Gastroesophageal sphincter (tissue), 4 donors: ENCODE measurements around the gene LNX1. TPM values are rescaled to one million over a fixed set of nuclear protein-coding genes. Genes with fewer than 3 reads are reported as not detected.

ENCODE experiments used
- ATAC-seq: fragments of 150-250 bp; one replicate; pipeline ENCODE4 v1.9.1; 2016; ENCODE audit warnings: mild to moderate bottlenecking, moderate library complexity
- H3K27ac ChIP-seq, 4 donors: fragments of 200-600 bp; sonication (generic) in 3 of 4; 1 replicate in 3 of 4; 2 replicates in 1 of 4; pipeline ENCODE4 v1.5.1; 2016 to 2019
- H3K27me3 ChIP-seq: fragments of 200-600 bp; sonication (generic); one replicate; pipeline ENCODE4 v1.5.1; 2019
- H3K36me3 ChIP-seq, 2 donors: fragments of 200-600 bp; sonication (generic); one replicate each; pipeline ENCODE4 v1.5.1; 2019; ENCODE audit warnings: control low read depth in 1 of 2
- H3K4me1 ChIP-seq, 3 donors: fragments of 200-600 bp; sonication (generic); 1 replicate in 2 of 3; 2 replicates in 1 of 3; pipeline ENCODE4 v1.5.1; 2016 to 2019; ENCODE audit warnings: control low read depth in 2 of 3
- H3K4me3 ChIP-seq, 2 donors: fragments of 200-600 bp; sonication (generic); one replicate each; pipeline ENCODE4 v1.5.1; 2019; ENCODE audit warnings: mild to moderate bottlenecking in 1 of 2, moderate library complexity in 1 of 2
- H3K9me3 ChIP-seq, 3 donors: fragments of 200-600 bp; sonication (generic); one replicate each; pipeline ENCODE4 v1.5.1; 2017 to 2019; ENCODE audit warnings: control low read depth in 2 of 3
- EP300 ChIP-seq: sonication (generic); formaldehyde crosslinking; IDR thresholded peaks from one replicate; pipeline ENCODE4 v1.6.1; 2017; ENCODE audit warnings: antibody characterized with exemption, mild to moderate bottlenecking
- POLR2A ChIP-seq, 2 donors: fragments of 450-650 bp; IDR thresholded peaks; one replicate each; pipeline ENCODE4 v1.6.1; 2017; ENCODE audit warnings: antibody characterized with exemption in 2 of 2, mild to moderate bottlenecking in 2 of 2, moderate library complexity in 1 of 2
- POLR2AphosphoS5 ChIP-seq: sonication (generic); formaldehyde crosslinking; IDR thresholded peaks from one replicate; pipeline ENCODE4 v1.6.1; 2017; ENCODE audit warnings: antibody characterized with exemption
- WGBS, 2 donors: methylation state at CpG; one replicate each; pipeline ENCODE4 v1.1.5; 2018; ENCODE audit warnings: low coverage in 1 of 2; 5-methylcytosine and 5-hydroxymethylcytosine counted together
- total RNA-seq, 4 donors: library from RNA; depleted of rRNA; stranded (reverse); fragments of >200 nt; gene quantifications; one replicate each; pipeline ENCODE4 v1.1.0, GENCODE V29; 2016
- TF ChIP-seq, protein P1 (sequence below), 4 experiments: fragments of 200-600 bp in 2 of 4; fragments of 450-650 bp in 2 of 4; sonication (generic) in 1 of 4; IDR thresholded peaks; one replicate each; pipeline ENCODE4 v1.5.1; 2017 to 2019; ENCODE audit warnings: antibody characterized with exemption in 4 of 4, mild to moderate bottlenecking in 2 of 4, moderate library complexity in 2 of 4

Gene LNX1
- total RNA-seq, 4 donors from 2014 or later: 2.6 to 13.6 (median 7.2) TPM

DNA sequence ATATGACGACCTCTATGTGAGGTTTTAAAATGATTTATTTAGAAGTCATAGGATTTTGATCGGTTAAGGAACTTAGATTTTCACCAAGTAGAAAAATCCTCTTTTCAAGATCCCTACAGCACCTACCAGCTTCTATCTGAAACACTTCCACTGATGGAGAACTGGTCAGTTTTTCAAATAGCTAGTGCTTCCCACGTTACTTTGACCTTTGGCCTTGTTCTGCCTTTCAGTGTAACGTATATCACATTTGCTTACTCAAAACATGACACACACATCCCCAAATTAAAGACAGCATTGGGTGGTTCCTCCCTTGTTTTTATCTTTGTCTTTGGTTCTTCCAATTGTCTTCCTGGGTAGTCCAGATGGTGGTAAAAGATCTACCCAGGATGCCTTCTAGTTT lies 6.6 kb downstream of the LNX1 start:
- H3K9me3 ChIP-seq: no peaks in the 10 kb centered on the region
- no peak overlapping the region for H3K4me3 ChIP-seq
- no peaks in the 10 kb centered on the region for H3K36me3 ChIP-seq
- WGBS, 2 donors: 77 to 81% methylated on average over 4 of the region's 4 CpGs
- no peak for ATAC-seq
- no peak for TF ChIP-seq EP300
- no peak for TF ChIP-seq POLR2AphosphoS5
- TF ChIP-seq, protein P1, sequence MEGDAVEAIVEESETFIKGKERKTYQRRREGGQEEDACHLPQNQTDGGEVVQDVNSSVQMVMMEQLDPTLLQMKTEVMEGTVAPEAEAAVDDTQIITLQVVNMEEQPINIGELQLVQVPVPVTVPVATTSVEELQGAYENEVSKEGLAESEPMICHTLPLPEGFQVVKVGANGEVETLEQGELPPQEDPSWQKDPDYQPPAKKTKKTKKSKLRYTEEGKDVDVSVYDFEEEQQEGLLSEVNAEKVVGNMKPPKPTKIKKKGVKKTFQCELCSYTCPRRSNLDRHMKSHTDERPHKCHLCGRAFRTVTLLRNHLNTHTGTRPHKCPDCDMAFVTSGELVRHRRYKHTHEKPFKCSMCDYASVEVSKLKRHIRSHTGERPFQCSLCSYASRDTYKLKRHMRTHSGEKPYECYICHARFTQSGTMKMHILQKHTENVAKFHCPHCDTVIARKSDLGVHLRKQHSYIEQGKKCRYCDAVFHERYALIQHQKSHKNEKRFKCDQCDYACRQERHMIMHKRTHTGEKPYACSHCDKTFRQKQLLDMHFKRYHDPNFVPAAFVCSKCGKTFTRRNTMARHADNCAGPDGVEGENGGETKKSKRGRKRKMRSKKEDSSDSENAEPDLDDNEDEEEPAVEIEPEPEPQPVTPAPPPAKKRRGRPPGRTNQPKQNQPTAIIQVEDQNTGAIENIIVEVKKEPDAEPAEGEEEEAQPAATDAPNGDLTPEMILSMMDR (IDR thresholded peaks at IDR 0.05): no peak
- TF ChIP-seq POLR2A (IDR thresholded peaks at IDR 0.05): no peak
- H3K27me3 ChIP-seq: no peaks in the 10 kb centered on the region
- H3K4me1 ChIP-seq: no peaks in the 10 kb centered on the region
- H3K27ac ChIP-seq: no peak overlapping the region

DNA sequence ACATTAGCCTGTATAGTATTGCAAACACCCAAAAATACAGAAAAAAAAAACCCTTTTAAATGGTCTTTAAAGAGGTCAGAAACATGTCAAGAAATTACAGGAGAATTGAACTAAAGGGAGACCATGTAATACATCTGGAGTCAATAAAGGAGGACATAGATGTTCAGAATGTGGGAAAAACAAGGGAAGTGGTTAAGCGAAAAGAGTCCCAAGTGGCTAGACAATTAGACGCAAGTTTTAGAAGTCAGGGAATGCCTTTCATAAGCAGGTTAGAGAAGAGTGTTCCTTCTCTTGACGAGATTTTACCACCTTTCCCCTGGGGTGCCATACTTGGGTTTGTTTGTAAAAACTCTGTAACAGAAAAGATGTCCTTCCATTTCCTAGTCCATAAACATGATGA lies 7.8 kb downstream of the LNX1 start:
- no peak overlapping the region for H3K27ac ChIP-seq
- no peak overlapping the region for H3K4me3 ChIP-seq
- ATAC-seq: no peak

DNA sequence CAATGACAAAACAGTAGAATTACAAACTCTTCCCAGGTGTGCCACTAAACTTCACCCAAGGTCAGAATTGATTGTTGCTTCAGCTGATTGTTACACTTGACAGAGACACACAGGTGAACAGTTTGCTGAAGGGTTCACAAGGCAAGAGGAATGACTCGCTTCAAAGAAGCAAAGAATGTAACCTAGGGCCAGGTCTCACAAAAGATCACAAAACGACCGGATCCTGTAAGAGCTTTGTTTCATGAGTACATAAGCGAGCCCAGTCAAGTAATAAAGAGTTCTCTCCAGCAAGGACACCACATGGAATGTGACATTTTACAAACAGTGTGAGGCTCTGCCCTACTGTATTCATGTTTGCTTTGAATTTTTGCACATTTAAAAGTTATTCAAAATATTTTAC lies 9.1 kb downstream of the LNX1 start:
- no peaks in the 10 kb centered on the region for H3K4me1 ChIP-seq
- H3K9me3 ChIP-seq: no peaks in the 10 kb centered on the region
- no peaks in the 10 kb centered on the region for H3K36me3 ChIP-seq
- TF ChIP-seq POLR2AphosphoS5 (no peak), EP300 (no peak), POLR2A (IDR thresholded peaks at IDR 0.05) (no peak)
- TF ChIP-seq, protein P1 (IDR thresholded peaks at IDR 0.05): no peak
- no peak for ATAC-seq
- 80 to 90% methylated on average over 3 to 4 of the region's 4 CpGs for WGBS, 2 donors
- H3K27me3 ChIP-seq: no peaks in the 10 kb centered on the region
- no peak overlapping the region for H3K27ac ChIP-seq
- no peak overlapping the region for H3K4me3 ChIP-seq

More for the DNA sequence above, 7.8 kb downstream of the LNX1 start:
- TF ChIP-seq POLR2AphosphoS5 (no peak), POLR2A (IDR thresholded peaks at IDR 0.05) (no peak), EP300 (no peak)
- TF ChIP-seq, protein P1 (IDR thresholded peaks at IDR 0.05): no peak
- H3K27me3 ChIP-seq: no peaks in the 10 kb centered on the region
- H3K4me1 ChIP-seq: no peaks in the 10 kb centered on the region
- no peaks in the 10 kb centered on the region for H3K36me3 ChIP-seq
- H3K9me3 ChIP-seq: no peaks in the 10 kb centered on the region
- 83 to 87% methylated on average over 3 of the region's 3 CpGs for WGBS, 2 donors

DNA sequence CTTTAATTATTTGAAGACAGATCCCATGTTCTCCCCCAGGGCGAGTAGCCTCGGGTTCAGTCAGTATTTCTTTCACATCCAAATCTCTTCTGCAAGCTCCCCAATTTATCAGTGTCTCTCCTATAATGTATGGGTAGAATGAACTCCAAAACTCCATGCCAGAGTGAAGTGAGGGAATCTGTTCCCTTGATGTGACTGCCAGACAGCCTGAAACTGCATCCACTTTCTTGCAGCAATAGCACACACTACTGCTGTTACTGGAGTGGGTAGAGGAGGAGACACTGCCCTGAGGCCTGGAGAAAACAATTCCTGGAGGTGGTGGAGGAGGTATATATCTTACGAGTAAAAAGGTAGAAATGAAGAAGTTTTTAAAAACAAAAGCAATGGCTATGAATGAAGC lies 11.0 kb downstream of the LNX1 start:
- H3K4me3 ChIP-seq: no peak overlapping the region
- no peaks in the 10 kb centered on the region for H3K36me3 ChIP-seq
- no peaks in the 10 kb centered on the region for H3K27me3 ChIP-seq
- 72 to 91% methylated on average over 1 to 2 of the region's 3 CpGs for WGBS, 2 donors
- TF ChIP-seq, protein P1 (IDR thresholded peaks at IDR 0.05): no peak
- TF ChIP-seq EP300 (no peak), POLR2A (IDR thresholded peaks at IDR 0.05) (no peak), POLR2AphosphoS5 (no peak)
- no peaks in the 10 kb centered on the region for H3K4me1 ChIP-seq
- no peak overlapping the region for H3K27ac ChIP-seq
- no peaks in the 10 kb centered on the region for H3K9me3 ChIP-seq
- no peak for ATAC-seq

DNA sequence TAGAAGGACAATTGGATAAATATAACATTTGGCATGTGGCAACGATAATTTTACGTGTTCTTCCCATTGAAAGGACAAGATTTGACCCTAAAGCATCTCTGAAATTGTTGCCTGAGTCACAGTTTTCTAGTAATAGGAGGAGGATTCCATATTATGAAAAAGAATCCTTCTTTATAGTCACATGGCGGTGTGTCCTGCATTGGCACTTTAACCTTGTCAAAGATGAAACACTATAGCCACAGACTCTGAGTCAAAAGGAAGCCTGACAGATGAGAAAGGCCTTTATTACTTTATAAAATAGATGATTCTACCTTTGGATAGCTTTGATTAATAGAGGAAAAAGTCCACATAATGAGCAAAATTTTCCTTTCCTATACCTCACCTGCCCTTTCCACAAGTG lies 11.5 kb downstream of the LNX1 start:
- Histone ChIP-seq H3K27ac (no peak overlapping the region), H3K4me3 (no peak overlapping the region), H3K27me3 (no peaks in the 10 kb centered on the region), H3K9me3 (no peaks in the 10 kb centered on the region), H3K4me1 (no peaks in the 10 kb centered on the region), H3K36me3 (no peaks in the 10 kb centered on the region)
- WGBS, 2 donors: 80 to 100% methylated on average over 2 to 3 of the region's 3 CpGs
- TF ChIP-seq EP300 (no peak), POLR2AphosphoS5 (no peak), POLR2A (IDR thresholded peaks at IDR 0.05) (no peak)
- TF ChIP-seq, protein P1 (IDR thresholded peaks at IDR 0.05): no peak
- no peak for ATAC-seq
